CD8-positive, alpha-beta memory T cell (primary cell): Measurements from ENCODE around the gene ABLIM3. TPM values are rescaled to one million over a fixed set of nuclear protein-coding genes. Genes with fewer than 3 reads are reported as not detected.

Experiments used
- CTCF ChIA-PET: fragments of 350-600 bp; sonication (Branson Sonifier 250); formaldehyde crosslinking; loops from one replicate; lab custom pipeline; 2021; ENCODE audit warnings: antibody characterized with exemption; lab: Charles Lee
- POLR2A ChIA-PET: fragments of 350-600 bp; sonication (Branson Sonifier 250); formaldehyde crosslinking; loops from one replicate; lab custom pipeline; 2021; ENCODE audit warnings: antibody characterized with exemption; lab: Charles Lee
- DNase-seq, 5 donors: peaks; one replicate each; pipeline versions ENCODE4 v3.0.0 to v3.0.0-alpha.2; 2020 to 2022; ENCODE audit warnings: mixed read lengths in 1 of 5
- H3K27ac ChIP-seq: one replicate; pipeline ENCODE4 v1.7.0; 2013; ENCODE audit warnings: low read depth, mild to moderate bottlenecking, low read length, moderate library complexity
- H3K27me3 ChIP-seq: 2 replicates; pipeline ENCODE4 v1.7.0; 2013; ENCODE audit warnings: low read length, mild to moderate bottlenecking; ENCODE audit not compliant: insufficient read depth, poor library complexity, severe bottlenecking
- H3K36me3 ChIP-seq: 2 replicates; pipeline ENCODE4 v1.7.0; 2013; ENCODE audit warnings: mild to moderate bottlenecking, low read length, moderate library complexity; ENCODE audit not compliant: insufficient read depth
- H3K4me1 ChIP-seq: 2 replicates; pipeline ENCODE4 v1.7.0; 2013; ENCODE audit warnings: mild to moderate bottlenecking, low read length, moderate library complexity; ENCODE audit not compliant: insufficient read depth
- H3K4me3 ChIP-seq: 2 replicates; pipeline ENCODE4 v1.7.0; 2013; ENCODE audit warnings: mild to moderate bottlenecking, low read length
- H3K9me3 ChIP-seq: 2 replicates; pipeline ENCODE4 v1.7.0; 2013; ENCODE audit warnings: mild to moderate bottlenecking, low read length
- H3K27ac Mint-ChIP-seq, 8 donors: one replicate each; pipeline ENCODE4 v1.8.0; 2020 to 2021; ENCODE audit warnings: mixed read lengths in 8 of 8, mild to moderate bottlenecking in 6 of 8, inconsistent platforms in 3 of 8, moderate library complexity in 3 of 8
- H3K27me3 Mint-ChIP-seq, 2 donors: one replicate each; pipeline ENCODE4 v1.8.0; 2020 to 2021; ENCODE audit warnings: mixed read lengths in 2 of 2, mild to moderate bottlenecking in 1 of 2, moderate library complexity in 1 of 2
- H3K36me3 Mint-ChIP-seq, 3 donors: one replicate each; pipeline ENCODE4 v1.8.0; 2020 to 2021; ENCODE audit warnings: mixed read lengths in 3 of 3, inconsistent platforms in 1 of 3, mild to moderate bottlenecking in 1 of 3
- H3K4me1 Mint-ChIP-seq, 3 donors: one replicate each; pipeline ENCODE4 v1.8.0; 2020 to 2021; ENCODE audit warnings: mixed read lengths in 3 of 3, inconsistent platforms in 1 of 3, mild to moderate bottlenecking in 1 of 3
- H3K4me3 Mint-ChIP-seq, 7 donors: one replicate each; pipeline ENCODE4 v1.8.0; 2020 to 2021; ENCODE audit warnings: mixed read lengths in 7 of 7, mild to moderate bottlenecking in 6 of 7, moderate library complexity in 4 of 7, inconsistent platforms in 2 of 7
- H3K9me3 Mint-ChIP-seq, 5 donors: one replicate each; pipeline ENCODE4 v1.8.0; 2020 to 2022; ENCODE audit warnings: mixed read lengths in 5 of 5, mild to moderate bottlenecking in 3 of 5, moderate library complexity in 2 of 5, inconsistent platforms in 1 of 5
- polyA plus RNA-seq: library from polyadenylated mRNA; unstranded; fragments of 300-500 nt; fragmentation: Illumina TruSeq; gene quantifications from one replicate; pipeline ENCODE4 v1.2.3, GENCODE V29; 2021
- total RNA-seq, 2 experiments: library from RNA; stranded (reverse); gene quantifications; one replicate each; pipeline ENCODE4 v1.2.3, GENCODE V29; 2021

ABLIM3 gene
- total and polyA plus RNA-seq, 3 experiments from 2014 or later: 0.09 TPM; not detected in 2

- no peak for DNase-seq
- Mint-ChIP-seq H3K4me3 (no peak overlapping the region), H3K36me3 (peaks cover 0 to 9% (median 0%) of the 10 kb centered on the region in 3 donors), H3K27ac (no peak overlapping the region), H3K4me1 (peaks cover 7 to 10% (median 7%) of the 10 kb centered on the region in 3 donors), H3K27me3 (peaks cover 44 to 64% of the 10 kb centered on the region in 2 donors), H3K9me3 (peaks cover 0 to 11% (median 9%) of the 10 kb centered on the region in 5 donors)
- Histone ChIP-seq H3K4me3 (no peak overlapping the region), H3K9me3 (peaks cover 3% of the 10 kb centered on the region), H3K27me3 (peaks cover 5% of the 10 kb centered on the region), H3K27ac (no peak overlapping the region), H3K4me1 (no peaks in the 10 kb centered on the region), H3K36me3 (no peaks in the 10 kb centered on the region)
- ChIA-PET POLR2A (no interaction called here), CTCF (no interaction called here)
Observed at GRCh38 chr5:149273237-149273636, 131.9 kb downstream of the ABLIM3 start.

GRCh38 chr5:149273950-149274349 is 132.7 kb downstream of the ABLIM3 start:
- Histone ChIP-seq H3K27ac (no peak overlapping the region), H3K36me3 (no peaks in the 10 kb centered on the region), H3K4me1 (no peaks in the 10 kb centered on the region), H3K4me3 (no peak overlapping the region), H3K9me3 (no peaks in the 10 kb centered on the region), H3K27me3 (peaks cover 5% of the 10 kb centered on the region)
- ChIA-PET POLR2A (no interaction called here), CTCF (interaction anchor here (1.1 kb wide), 1 partner anchor 133 kb away, joined by 3 read pairs; the partner anchor contains the start of gene ABLIM3)
- Mint-ChIP-seq H3K27me3 (peaks cover 43 to 70% of the 10 kb centered on the region in 2 donors), H3K27ac (no peak overlapping the region), H3K4me3 (peak overlapping the region in 1 of 7 donors; percentile 33), H3K36me3 (peaks cover 0 to 3% (median 0%) of the 10 kb centered on the region in 3 donors), H3K4me1 (peaks cover 7 to 10% (median 7%) of the 10 kb centered on the region in 3 donors), H3K9me3 (peaks cover 0 to 4% (median 3%) of the 10 kb centered on the region in 5 donors)
- no peak for DNase-seq

- no peaks in the 10 kb centered on the region for H3K9me3 ChIP-seq
- H3K4me3 Mint-ChIP-seq: no peak overlapping the region
- peaks cover 5% of the 10 kb centered on the region for H3K27me3 ChIP-seq
- H3K36me3 ChIP-seq: no peaks in the 10 kb centered on the region
- no peak overlapping the region for H3K27ac ChIP-seq
- POLR2A ChIA-PET: no interaction called here
- H3K4me3 ChIP-seq: no peak overlapping the region
- DNase-seq: no peak
- peaks cover 7 to 10% (median 7%) of the 10 kb centered on the region in 3 donors for H3K4me1 Mint-ChIP-seq
- no peak overlapping the region for H3K27ac Mint-ChIP-seq
- H3K36me3 Mint-ChIP-seq: no peaks in the 10 kb centered on the region
- no peaks in the 10 kb centered on the region for H3K4me1 ChIP-seq
- H3K27me3 Mint-ChIP-seq: peaks cover 38 to 70% of the 10 kb centered on the region in 2 donors
- CTCF ChIA-PET: interaction anchor here (1.4 kb wide), 1 partner anchor 134 kb away, joined by 5 read pairs; the partner anchor contains the start of gene ABLIM3
- no peaks in the 10 kb centered on the region for H3K9me3 Mint-ChIP-seq
Observed at GRCh38 chr5:149274939-149275338, 133.6 kb downstream of the ABLIM3 start.

DNA sequence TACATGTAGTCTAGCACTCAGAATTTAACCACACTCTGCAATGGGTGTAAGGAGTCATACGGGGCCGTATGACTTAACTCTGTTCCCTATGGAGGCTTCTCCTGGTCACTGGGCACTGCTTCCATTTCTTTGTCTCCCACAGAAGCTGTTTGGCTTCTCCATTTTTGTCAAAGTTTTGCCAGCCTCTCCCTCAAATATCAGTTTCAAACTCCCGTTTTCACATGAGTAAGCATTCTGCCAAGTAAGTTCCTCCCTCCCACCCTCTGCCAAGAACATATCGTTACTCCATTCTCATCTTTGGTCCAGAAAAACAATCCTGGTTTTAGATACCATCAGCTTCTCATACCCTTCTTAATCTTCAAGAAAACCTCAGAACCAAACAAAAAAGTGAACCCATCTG is 136.5 kb downstream of the ABLIM3 start:
- ChIA-PET CTCF (no interaction called here), POLR2A (no interaction called here)
- Histone ChIP-seq H3K27ac (no peak overlapping the region), H3K36me3 (no peaks in the 10 kb centered on the region), H3K9me3 (no peaks in the 10 kb centered on the region), H3K4me1 (no peaks in the 10 kb centered on the region), H3K4me3 (no peak overlapping the region), H3K27me3 (no peaks in the 10 kb centered on the region)
- Mint-ChIP-seq H3K4me3 (no peak overlapping the region), H3K27me3 (peaks cover 23 to 73% of the 10 kb centered on the region in 2 donors), H3K36me3 (no peaks in the 10 kb centered on the region), H3K9me3 (no peaks in the 10 kb centered on the region), H3K27ac (no peak overlapping the region), H3K4me1 (no peaks in the 10 kb centered on the region)
- no peak for DNase-seq

DNA sequence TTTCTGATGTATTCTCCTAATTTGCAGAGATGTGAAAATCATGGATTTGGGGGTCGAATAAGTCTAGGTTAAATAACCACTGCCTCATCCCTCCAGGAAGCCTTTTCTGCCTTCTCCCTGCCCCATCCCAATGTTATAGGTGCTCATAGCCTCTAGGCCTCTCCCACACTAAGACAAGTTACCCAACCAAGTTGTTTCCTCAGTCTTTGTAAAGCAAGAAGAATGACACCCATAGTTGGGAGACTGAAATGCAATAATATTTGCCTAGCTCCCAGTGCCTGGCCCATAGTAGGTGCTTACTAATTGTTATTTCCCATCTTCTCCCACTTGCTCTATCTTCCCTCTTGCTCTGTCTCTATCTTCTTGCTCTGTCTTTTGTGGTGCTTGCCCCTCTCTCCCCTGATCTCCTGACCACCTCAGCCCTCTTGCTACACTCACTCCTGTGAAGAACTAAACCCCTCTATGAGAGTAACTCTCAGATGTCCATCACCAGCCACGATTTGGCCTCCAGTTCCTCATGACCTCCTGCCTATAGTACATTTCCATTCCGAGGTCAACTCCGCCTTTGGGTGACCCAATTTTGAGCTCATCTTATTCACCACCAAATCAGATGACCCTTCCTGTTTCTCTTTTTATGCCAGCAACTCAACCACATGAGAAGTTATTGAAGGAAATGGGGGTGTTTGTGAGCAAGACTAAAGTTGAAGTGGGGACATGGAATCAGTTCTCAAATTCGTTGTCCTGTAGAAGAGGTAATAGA is 137.3 kb downstream of the ABLIM3 start:
- Histone ChIP-seq H3K27me3 (no peaks in the 10 kb centered on the region), H3K4me3 (no peak overlapping the region), H3K4me1 (no peaks in the 10 kb centered on the region), H3K36me3 (no peaks in the 10 kb centered on the region), H3K27ac (no peak overlapping the region), H3K9me3 (no peaks in the 10 kb centered on the region)
- CTCF ChIA-PET: interaction anchor here (1.6 kb wide), 1 partner anchor 13 kb away, joined by 5 read pairs; no protein-coding TSS in a partner anchor
- POLR2A ChIA-PET: no interaction called here
- no peak overlapping the region for H3K4me3 Mint-ChIP-seq
- no peaks in the 10 kb centered on the region for H3K36me3 Mint-ChIP-seq
- no peaks in the 10 kb centered on the region for H3K9me3 Mint-ChIP-seq
- no peaks in the 10 kb centered on the region for H3K4me1 Mint-ChIP-seq
- H3K27ac Mint-ChIP-seq: no peak overlapping the region
- H3K27me3 Mint-ChIP-seq: peaks cover 17 to 65% of the 10 kb centered on the region in 2 donors
- DNase-seq: no peak

DNA sequence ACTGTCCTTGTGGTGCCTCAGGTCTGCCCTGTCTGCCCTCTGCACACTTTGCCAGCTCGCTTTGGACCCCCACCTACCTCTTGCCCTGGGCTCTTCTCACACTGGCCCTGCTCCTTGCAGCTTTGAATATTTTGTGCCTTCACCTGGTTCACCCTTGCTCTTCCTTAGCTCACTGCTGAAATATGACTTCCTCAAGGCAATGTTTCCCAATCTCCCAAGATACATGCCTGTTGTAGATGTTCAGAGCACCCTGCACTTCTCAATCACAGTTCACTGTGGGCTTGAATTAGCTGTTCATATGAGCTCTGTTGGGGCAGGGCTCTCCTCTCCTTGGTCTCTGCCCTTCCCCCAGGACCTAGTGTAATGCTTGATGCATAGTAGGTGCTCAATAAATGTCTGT is 138.4 kb downstream of the ABLIM3 start:
- ChIA-PET CTCF (interaction anchor here (1.4 to 1.6 kb wide), 2 partner anchors 10 to 14 kb away, joined by 3 to 5 read pairs; no protein-coding TSS in a partner anchor), POLR2A (no interaction called here)
- no peaks in the 10 kb centered on the region for H3K27me3 ChIP-seq
- no peak for DNase-seq
- H3K4me3 Mint-ChIP-seq: no peak overlapping the region
- H3K36me3 Mint-ChIP-seq: no peaks in the 10 kb centered on the region
- no peaks in the 10 kb centered on the region for H3K4me1 ChIP-seq
- H3K4me3 ChIP-seq: no peak overlapping the region
- no peaks in the 10 kb centered on the region for H3K9me3 ChIP-seq
- H3K9me3 Mint-ChIP-seq: no peaks in the 10 kb centered on the region
- peaks cover 13 to 63% of the 10 kb centered on the region in 2 donors for H3K27me3 Mint-ChIP-seq
- peak overlapping the region in 1 of 8 donors; percentile 29 for H3K27ac Mint-ChIP-seq
- no peaks in the 10 kb centered on the region for H3K36me3 ChIP-seq
- no peaks in the 10 kb centered on the region for H3K4me1 Mint-ChIP-seq
- no peak overlapping the region for H3K27ac ChIP-seq

DNA sequence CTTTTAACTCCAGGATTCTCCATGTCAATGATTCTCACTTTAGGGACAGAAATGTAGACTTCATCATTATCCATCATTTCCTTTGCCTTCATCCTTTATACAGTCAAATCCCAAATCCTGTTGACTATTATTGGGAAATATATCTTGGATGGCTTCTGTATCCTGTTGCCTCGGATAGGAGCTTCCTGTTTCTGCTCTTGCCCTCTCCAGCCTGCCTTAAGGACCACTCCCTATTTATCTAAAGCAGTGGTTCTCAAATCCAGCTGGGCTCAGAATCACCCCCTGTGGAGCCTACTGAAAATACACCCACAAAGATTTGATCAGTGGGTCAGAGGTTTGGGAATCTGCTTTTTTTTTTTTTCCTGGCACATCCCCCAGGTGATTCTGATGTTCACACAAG is 138.8 kb downstream of the ABLIM3 start:
- no peaks in the 10 kb centered on the region for H3K9me3 ChIP-seq
- CTCF ChIA-PET: interaction anchor here (1.4 kb wide), 1 partner anchor 11 kb away, joined by 3 read pairs; no protein-coding TSS in a partner anchor
- POLR2A ChIA-PET: no interaction called here
- H3K27ac ChIP-seq: no peak overlapping the region
- Mint-ChIP-seq H3K4me1 (no peaks in the 10 kb centered on the region), H3K4me3 (no peak overlapping the region), H3K9me3 (no peaks in the 10 kb centered on the region), H3K36me3 (no peaks in the 10 kb centered on the region), H3K27me3 (peaks cover 10 to 62% of the 10 kb centered on the region in 2 donors), H3K27ac (no peak overlapping the region)
- H3K4me3 ChIP-seq: no peak overlapping the region
- no peaks in the 10 kb centered on the region for H3K27me3 ChIP-seq
- H3K4me1 ChIP-seq: no peaks in the 10 kb centered on the region
- no peaks in the 10 kb centered on the region for H3K36me3 ChIP-seq
- DNase-seq: no peak

- no peaks in the 10 kb centered on the region for H3K36me3 Mint-ChIP-seq
- ChIA-PET CTCF (interaction anchor here (1.4 kb wide), 1 partner anchor 12 kb away, joined by 3 read pairs; no protein-coding TSS in a partner anchor), POLR2A (no interaction called here)
- peaks cover 8 to 55% of the 10 kb centered on the region in 2 donors for H3K27me3 Mint-ChIP-seq
- Histone ChIP-seq H3K27me3 (no peaks in the 10 kb centered on the region), H3K36me3 (no peaks in the 10 kb centered on the region), H3K4me1 (no peaks in the 10 kb centered on the region), H3K4me3 (no peak overlapping the region), H3K27ac (no peak overlapping the region), H3K9me3 (no peaks in the 10 kb centered on the region)
- no peaks in the 10 kb centered on the region for H3K4me1 Mint-ChIP-seq
- no peak for DNase-seq
- H3K27ac Mint-ChIP-seq: no peak overlapping the region
- no peaks in the 10 kb centered on the region for H3K9me3 Mint-ChIP-seq
- no peak overlapping the region for H3K4me3 Mint-ChIP-seq
Observed at GRCh38 chr5:149280802-149281201, 139.5 kb downstream of the ABLIM3 start.
